GM21576 (cell line): ENCODE measurements around the gene MID1IP1.

ENCODE experiments used
- ATAC-seq: cut with Tn5 transposase; IDR thresholded peaks from one replicate; pipeline ENCODE4 v1.9.1; 2021; ENCODE audit warnings: mild to moderate bottlenecking, moderate library complexity; ENCODE audit not compliant: unreplicated experiment

Gene MID1IP1

DNA sequence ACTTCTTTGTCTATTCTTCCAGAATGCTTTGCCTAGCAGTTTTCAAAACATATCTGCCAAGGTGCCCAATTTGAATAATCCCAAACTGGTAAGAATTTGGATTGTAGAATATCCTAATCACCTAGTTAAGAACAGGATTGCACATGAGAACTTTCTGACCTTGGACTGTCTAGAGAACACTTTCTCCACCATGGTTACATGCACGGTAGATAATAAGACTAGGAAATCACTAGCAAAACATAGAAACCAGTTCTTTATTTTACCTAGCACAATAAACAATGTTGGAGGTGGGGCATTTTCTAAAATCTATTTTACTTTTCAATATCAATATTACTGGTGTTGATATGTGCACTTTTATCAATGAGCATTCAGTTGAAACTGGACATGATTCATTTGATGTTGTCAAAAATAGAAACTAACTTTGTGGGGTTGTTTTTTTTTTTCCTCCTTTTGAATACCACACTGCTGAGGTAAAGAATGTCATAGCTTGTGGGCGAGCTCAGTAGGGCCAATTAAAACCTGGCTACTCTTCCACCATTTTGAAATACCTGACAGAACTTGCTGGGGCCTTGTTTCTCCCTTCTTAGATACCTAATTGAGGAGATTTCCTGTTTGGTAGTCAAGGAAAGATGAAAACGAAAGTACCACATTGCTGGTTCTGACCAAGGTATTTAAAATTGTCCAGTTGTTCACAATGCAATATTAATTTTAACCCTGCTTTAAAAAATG, 10.4 kb downstream of the MID1IP1 start:
- ATAC-seq: no peak

DNA sequence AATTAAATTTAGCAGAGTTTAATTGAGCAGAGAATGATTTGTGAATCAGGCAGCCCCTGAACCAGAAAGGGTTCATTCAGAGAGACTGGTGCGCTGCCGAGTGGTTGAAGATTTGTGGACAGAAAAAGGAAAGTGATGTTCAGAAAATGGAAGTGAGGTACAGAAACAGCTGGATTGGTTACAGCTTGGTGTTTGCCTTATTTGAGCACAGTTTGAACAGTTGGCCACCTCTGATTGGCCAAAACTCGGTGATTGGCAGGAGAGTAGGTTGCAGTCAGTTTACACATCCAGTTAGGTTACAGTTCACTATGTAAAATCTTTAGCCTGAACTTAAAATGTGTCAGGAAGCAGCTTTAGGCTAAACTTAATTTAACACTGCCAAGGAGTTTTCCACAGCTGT, 14.9 kb downstream of the MID1IP1 start:
- ATAC-seq: no peak

DNA sequence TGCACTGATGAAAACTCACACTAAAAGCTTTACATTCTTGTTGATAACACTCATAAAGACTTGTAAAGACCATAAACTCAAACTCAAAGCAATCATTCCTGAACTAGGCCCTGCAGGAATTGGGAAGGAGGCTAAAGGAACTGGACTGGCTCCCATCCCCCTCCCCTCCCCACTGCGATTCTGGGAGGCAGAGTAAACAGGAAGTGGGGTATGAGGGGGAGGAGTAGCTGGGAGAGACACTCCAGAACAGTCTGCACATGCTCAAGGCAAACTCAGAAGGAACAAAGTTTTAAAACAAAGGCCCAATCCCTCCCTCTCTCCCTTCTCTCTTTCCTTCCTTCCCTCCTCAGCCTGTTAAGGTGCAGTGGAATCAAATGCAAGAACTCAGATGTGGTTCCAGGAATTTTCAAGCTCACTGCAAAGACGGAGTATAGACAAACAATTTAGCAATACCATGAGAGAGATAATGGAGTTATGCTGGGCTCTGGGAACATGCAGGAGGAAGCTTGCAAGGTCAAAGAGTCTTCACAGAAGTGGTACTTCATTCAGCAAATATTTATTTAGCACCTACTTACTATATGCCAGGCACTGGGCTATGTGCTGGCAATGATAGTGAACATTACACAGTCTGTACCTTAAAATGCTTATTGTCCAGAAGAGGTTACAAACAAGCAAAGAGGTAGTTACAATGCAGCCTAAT, 15.9 kb downstream of the MID1IP1 start:
- no peak for ATAC-seq

DNA sequence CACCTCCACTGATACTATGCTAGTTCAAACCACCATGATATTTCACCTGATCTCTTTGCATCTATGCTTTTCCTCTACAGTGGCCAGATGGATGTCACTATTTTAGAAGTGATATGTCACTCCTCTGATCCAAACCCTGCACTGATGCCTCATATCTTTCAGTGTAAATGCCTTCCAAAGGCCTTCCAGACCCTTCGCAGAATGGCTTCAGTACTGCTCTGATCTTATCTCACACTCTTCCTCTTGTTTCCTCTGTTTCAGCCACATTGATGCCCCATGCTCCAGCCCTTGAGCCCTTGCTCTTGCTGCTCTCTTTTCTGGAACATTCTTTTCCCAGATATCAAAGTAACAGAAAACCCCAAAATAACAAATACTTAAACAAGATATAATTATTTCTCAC, 17.9 kb downstream of the MID1IP1 start:
- no peak for ATAC-seq

DNA sequence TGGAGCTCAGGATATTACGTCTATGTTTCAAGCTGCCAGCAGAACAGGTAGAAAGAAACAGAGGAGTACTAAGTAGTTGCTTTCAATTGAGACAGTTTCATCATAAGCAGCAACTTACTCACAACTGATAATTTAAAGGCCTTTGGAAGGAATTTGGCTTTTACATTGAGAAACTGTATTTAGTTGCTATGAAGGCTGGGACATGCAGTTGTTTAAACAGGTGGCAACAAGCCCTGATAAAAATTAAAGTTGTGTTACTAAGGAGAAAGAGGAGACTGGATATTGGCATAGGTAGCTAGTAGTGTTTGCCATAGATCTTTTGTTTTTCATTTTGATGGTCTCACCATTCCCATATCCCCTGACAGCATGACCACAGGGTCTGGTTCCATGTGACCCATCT, 18.4 kb downstream of the MID1IP1 start:
- ATAC-seq: no peak

DNA sequence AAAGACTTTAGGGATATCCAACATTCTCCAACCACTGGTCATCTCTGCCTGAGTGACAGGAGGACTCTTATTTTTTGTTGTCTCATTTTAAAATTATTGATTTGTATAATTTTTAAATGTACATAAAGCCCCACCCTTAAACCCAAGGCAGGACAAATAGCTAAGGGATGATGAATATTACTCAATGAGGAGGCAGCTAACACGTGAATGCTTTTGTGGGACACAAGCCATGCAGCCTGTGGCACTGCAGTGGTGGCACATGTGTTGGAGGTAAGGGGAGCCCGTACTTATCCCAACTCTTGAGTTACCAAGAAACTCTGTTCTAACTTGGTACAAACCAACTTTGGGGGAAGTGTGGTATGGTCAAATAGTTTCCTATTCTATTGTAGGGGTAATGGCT, 19.5 kb downstream of the MID1IP1 start:
- ATAC-seq: no peak

DNA sequence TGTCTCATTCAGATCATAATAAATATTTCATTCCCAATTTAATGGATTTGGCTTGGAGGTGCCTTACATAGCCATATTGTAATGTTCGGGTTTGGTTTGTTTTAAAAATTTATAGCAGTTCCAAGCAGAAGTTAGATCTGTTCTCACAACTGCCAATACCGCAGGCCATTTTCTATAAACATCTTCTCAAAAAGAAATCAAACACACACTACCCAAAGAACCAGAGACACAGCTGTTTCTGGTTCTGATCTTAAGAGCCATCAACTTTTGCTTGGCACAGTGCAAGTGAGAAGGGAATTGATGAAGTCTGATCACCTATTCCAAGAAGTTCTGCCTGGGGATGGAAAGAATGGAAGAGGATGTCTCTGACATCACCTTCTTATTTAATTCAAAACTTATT, 22.9 kb downstream of the MID1IP1 start:
- no peak for ATAC-seq

DNA sequence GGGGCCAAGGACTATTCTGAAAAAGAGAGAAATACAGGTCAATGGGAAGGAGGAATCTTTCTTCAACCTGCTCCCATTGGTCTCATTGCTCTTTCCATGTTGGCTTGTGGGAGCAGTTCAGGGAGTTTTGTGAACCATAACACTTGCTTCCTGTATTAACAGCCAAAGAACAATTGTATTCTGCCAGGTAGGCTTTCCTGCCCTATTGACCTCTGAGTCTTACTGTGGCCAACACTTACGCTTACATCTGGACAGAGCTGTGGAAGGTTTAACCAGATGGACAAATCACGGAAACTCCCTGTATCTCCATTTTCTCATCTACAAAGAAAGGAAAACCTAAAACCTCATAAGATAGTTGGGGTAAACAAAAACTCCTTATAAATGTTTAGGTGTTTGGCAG, 30.7 kb downstream of the MID1IP1 start:
- no peak for ATAC-seq

DNA sequence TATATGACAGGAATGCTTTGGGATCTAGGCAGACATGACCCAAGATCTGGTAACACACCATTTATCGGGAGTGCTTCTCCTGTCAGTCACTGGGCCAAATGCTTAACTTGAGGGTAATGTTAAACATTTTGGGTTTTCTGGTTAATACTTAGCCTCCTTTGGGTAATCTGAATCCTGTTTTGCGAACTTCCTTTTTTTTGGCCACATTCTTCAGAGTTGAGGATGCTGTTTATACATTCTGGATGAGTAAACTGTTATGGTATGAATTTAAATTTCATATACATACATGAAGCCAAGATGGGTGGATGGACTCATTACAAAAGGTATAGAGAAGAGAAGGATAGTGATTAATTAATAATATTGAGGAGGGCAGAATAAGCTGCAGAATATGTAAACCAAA, 36.1 kb downstream of the MID1IP1 start:
- ATAC-seq: no peak

DNA sequence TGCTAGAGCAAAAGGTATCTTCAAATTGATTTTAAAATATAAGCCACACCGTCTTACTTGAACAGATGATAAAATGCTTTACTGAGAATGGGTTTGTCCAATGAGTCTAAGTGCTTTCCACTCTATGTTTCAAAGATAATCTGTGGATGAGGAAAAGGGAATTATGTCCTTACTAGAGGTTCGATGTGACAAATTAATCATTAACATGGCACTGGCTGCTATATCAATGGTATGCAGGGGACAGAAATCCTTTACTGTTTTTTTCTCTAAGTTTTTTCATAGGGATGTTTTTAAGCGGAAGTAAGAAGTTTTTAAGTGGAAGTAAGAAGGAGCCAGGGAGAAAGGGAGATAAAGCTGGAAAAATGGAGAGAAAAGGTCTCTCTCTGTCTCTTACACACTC, 38.0 kb downstream of the MID1IP1 start:
- ATAC-seq: no peak

DNA sequence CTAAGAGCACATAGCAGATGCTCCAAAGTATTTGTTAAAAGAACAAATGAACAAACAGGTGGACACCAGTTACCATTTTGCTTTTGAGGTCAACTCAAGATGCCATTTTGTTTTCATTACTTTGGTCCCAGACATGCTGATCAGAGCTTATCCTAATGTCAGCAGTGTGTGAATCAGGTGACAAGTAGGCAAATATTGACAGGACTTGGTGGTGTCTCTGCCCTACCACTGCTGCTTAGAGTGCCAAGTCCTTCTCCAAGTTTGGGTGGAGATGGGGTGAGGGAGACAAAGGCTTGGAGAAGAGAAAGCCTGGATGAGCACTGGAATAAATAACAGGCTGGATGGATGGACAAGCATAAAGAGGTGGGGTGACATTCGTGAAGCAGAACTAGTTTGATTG, 38.7 kb downstream of the MID1IP1 start:
- ATAC-seq: no peak

DNA sequence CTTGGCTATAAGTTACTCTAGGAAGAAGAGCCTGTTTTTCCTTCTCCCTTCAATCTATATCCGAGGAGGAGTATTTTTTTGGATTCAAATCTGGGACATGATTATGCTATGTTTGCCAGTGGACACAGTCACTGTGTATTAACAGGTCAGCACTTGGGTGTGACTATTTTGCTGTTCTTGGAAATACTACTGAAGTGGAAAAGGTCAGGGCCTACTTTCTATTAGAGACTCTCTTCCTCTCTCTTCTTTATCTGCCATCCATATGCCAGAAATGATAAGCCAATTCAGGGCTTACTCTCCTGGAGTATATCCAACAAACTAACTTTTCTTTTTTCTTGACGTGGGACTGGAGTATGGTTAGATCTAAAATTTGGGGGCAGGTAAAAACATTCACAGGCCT, 40.5 kb downstream of the MID1IP1 start:
- ATAC-seq: no peak

DNA sequence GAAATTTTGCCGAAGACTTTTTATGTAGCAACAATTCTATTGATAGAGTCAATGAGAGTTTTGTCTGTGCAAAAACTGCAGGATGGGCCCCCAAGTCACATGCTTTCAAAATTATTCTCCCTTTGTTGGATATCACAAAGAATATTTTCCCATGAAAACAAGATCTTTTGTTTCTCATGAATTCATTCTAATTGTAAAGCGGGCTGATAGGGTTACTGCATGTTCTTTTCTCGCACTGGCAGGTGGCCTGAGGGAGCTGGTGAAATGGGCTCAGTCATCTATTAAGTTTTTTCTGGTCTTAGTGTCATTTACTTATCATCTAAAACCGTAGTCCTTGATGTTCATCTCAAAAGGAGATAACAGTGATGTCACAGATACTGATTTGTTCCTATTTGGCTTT, 44.2 kb downstream of the MID1IP1 start:
- no peak for ATAC-seq

DNA sequence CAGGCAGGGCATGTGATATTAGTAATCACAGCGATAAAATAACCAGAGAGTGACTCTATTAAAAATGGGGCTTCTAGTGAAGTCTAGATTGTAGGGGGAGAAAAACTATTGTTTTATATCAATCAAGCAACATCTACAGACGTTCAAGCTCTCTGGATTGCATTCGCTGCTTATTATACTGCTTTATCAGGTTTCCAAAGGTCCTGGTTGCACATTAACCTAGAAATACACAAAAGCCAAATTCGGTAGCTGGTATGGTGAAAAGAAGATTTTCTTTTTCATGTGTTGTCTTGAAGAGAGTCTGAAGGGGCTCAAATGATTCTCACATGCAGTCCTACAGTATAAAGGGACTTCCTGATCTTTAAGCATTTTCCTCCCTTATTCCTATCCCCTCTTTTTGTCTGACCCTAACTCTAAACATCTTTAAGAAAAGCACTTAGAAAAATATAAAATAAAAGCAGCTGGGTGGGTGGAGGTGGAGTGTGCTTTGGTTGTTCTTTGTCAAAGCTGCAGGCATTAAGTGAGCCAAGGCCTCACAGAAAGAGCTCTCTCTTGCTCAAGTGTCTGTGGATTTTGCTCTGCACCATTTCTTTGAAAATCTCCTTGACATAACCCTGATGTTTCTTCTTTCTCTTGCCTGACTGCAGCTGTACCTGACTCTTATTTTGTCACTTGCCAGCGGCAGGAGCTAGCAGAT, 46.1 kb downstream of the MID1IP1 start:
- no peak for ATAC-seq

DNA sequence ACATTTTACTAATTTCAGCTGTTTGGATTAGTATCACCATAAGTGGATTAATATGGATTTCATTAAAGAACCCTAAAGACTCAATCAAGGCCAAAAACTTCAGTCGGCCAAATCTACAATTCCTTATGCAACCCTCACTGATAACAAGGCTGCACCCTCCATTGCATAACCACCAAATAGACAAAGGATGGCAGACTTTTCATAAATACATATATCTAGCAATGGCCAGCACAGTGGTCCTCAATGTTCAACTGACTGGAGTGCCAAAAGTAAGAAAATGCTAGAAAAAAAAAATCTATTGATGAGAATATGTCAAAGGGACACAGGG, 46.6 kb downstream of the MID1IP1 start:
- no peak for ATAC-seq

DNA sequence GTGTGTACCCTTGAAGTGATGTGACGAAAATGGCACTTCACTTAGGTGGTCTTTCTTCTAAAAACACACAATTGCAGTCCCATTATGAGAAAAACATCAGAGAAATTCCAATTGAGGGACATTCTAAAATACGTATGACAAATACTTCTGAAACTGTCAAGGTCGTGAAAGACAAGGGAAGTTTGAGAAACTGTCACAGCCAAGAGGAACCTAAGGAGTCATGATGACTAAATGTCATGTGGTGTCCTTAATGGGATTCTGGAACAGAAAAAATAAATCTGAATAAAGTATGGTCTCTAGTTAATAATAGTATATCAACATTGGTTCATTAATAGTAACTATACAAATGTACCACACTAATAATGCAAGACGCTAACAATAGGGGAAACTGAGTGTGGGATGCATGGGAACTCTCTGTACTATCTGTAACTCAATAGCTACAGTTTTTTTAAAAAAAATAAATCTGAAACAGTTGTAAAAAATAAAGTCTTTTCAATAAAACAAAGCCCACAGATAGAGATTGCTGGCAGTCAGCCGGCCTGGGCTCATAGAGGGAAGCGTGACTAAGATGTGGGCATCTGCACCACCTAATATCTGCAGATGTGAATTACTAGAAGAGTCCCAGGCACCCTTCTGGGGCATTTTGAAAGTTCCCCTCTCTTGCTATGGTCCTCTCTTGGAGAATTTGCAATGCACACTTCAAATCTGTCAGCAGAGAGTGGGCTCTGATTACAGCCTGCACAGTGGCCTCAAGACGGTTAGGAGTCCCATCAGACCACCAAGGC, 47.6 kb downstream of the MID1IP1 start:
- no peak for ATAC-seq

DNA sequence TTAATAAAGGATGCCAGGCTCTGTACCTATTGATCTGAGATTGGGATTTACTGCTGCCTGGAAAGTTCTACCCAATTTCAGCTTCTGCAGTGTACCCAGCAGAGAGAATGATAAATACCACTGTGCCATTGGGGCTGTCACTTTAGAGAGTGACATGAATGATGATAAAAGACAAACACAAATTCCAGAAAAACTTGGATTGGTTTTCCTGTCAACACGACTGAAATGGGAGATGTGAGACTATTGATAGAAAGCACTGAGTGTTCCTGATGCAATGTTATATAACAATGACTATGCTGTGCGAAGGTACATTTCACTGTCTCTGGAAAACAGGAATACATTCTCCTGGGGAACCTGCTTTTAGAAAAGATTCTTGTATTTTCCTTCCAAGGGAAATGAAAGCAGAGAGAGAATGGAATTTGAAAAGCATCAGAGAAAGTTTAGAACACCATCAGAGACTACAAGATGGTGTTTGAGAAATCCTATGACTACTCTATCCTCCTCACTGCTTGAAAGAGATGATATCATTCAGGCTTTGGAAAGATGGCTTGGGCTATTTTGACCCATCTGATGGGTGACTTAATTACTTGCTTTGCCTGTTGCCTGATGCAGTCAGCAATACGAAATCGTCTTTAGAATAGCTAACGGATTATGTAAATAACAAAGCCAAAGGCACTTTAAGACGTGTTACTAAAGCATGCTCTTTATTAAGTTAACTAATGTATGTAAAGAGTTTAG, 49.7 kb downstream of the MID1IP1 start:
- no peak for ATAC-seq

DNA sequence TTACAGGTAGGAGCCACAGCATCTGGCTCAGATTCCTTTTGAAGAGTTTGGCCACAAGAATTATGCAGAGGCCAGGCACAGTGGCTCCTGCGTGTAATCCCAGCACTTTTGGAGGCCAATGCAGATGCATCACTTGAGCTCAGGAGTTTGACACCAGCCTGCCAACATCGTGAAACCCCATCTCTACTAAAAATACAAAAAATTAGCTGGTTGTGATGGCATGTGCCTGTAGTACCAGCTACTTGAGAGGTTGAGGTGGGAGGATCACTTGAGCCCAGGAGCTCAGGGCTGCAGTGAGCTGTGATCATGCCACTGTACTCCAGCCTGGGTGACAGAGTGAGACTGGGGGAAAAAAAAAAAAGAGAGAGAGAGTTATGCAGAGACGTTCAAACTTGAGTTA, 53.0 kb downstream of the MID1IP1 start:
- ATAC-seq: no peak
